ENCODE results near the gene MIB1. TPM values are rescaled to one million over a fixed set of nuclear protein-coding genes. Genes with fewer than 3 reads are reported as not detected.

Gene MIB1
- total and polyA plus RNA-seq, 2 donors (not counting 1 experiment from before 2014, with no cell fraction given), result 1.8 to 25.5 TPM

- Mint-ChIP-seq H3K27ac (no peak overlapping the region), H3K27me3 (no peaks in the 10 kb centered on the region), H3K9me3 (ENCODE audit: insufficient read depth) (no peaks in the 10 kb centered on the region), H3K4me1 (peaks cover 8% of the 10 kb centered on the region), H3K4me3 (no peak overlapping the region)
- Histone ChIP-seq H3K79me2 (ENCODE audit: control insufficient read depth, insufficient read depth, low read length) (peaks cover 52% of the 10 kb centered on the region), H3K9ac (ENCODE audit: low read length) (no peak overlapping the region), H2AFZ (ENCODE audit: insufficient read depth, low read depth, low read length, poor library complexity, severe bottlenecking) (no peak overlapping the region), H3K27ac (ENCODE audit: low read length in 2 of 2) (no peak overlapping the region), H3K36me3 (replicated peaks in 1 of 2; ENCODE audit: control extremely low read depth in 1 of 2, control insufficient read depth in 1 of 2, extremely low read depth in 1 of 2, insufficient read depth in 2 of 2, low read length in 1 of 2) (no peaks in the 10 kb centered on the region), H3K4me1 (ENCODE audit: control insufficient read depth in 2 of 2, insufficient read depth in 2 of 2, low read length in 2 of 2) (peaks cover 0 to 3% of the 10 kb centered on the region in 2 donors), H4K20me1 (ENCODE audit: control insufficient read depth, insufficient read depth, low read length, poor library complexity, severe bottlenecking) (no peaks in the 10 kb centered on the region), H3K4me2 (replicated peaks; ENCODE audit: low read depth, low read length, poor library complexity, severe bottlenecking) (no peak overlapping the region), H3K9me3 (ENCODE audit: control extremely low read depth in 1 of 3, control insufficient read depth in 2 of 3, insufficient read depth in 1 of 3, low read length in 2 of 3) (no peaks in the 10 kb centered on the region), H3K27me3 (replicated peaks in 1 of 4; ENCODE audit: control extremely low read depth in 1 of 4, control insufficient read depth in 3 of 4, insufficient read depth in 4 of 4, low read length in 3 of 4) (no peaks in the 10 kb centered on the region), H3K4me3 (ENCODE audit: control extremely low read depth in 1 of 5, extremely low read depth in 1 of 5, insufficient read depth in 1 of 5, low read depth in 2 of 5, low read length in 4 of 5) (no peak overlapping the region)
- intact Hi-C loops (cut with micrococcal nuclease), result loop anchor here (5.0 kb wide), 1 partner anchor 49 kb away; no protein-coding TSS in a partner anchor
- WGBS (ENCODE audit: insufficient coverage), result 94% methylated on average over 3 of the region's 3 CpGs
- DNase-seq (no peak), ATAC-seq (ENCODE audit: low read depth) (no peak)
- POLR2A ChIA-PET, result no interaction called here
- no peak for TF ChIP-seq CTCF (IDR thresholded peaks at IDR 0.05)
- no peak for TF ChIP-seq EZH2 (IDR thresholded peaks at IDR 0.05; ENCODE audit: borderline replicate concordance, insufficient read depth, low read depth, low read length, poor library complexity, severe bottlenecking)
- CTCF ChIA-PET, result no interaction called here
Observed at GRCh38 chr18:21757833-21758232, 17.2 kb downstream of the MIB1 start.

GRCh38 chr18:21759836-21760235, 19.2 kb downstream of the MIB1 start:
- no peaks in the 10 kb centered on the region for H3K27me3 ChIP-seq (replicated peaks in 1 of 4; ENCODE audit: control extremely low read depth in 1 of 4, control insufficient read depth in 3 of 4, insufficient read depth in 4 of 4, low read length in 3 of 4)
- DNase-seq, result no peak
- H3K27ac Mint-ChIP-seq, result no peak overlapping the region
- no peak overlapping the region for H3K4me2 ChIP-seq (replicated peaks; ENCODE audit: low read depth, low read length, poor library complexity, severe bottlenecking)
- WGBS (ENCODE audit: insufficient coverage), result no CpG with 5 or more reads among the region's 2 CpGs
- intact Hi-C loops (cut with micrococcal nuclease), result loop anchor here (5.0 kb wide), 1 partner anchor 47 kb away; no protein-coding TSS in a partner anchor
- ATAC-seq (ENCODE audit: low read depth), result no peak
- H3K9me3 Mint-ChIP-seq (ENCODE audit: insufficient read depth), result no peaks in the 10 kb centered on the region
- H3K27me3 Mint-ChIP-seq, result no peaks in the 10 kb centered on the region
- H3K79me2 ChIP-seq (ENCODE audit: control insufficient read depth, insufficient read depth, low read length), result peaks cover 47% of the 10 kb centered on the region
- H3K4me3 Mint-ChIP-seq, result no peak overlapping the region
- peaks cover 0 to 3% of the 10 kb centered on the region in 2 donors for H3K4me1 ChIP-seq (ENCODE audit: control insufficient read depth in 2 of 2, insufficient read depth in 2 of 2, low read length in 2 of 2)
- H3K36me3 ChIP-seq (replicated peaks in 1 of 2; ENCODE audit: control extremely low read depth in 1 of 2, control insufficient read depth in 1 of 2, extremely low read depth in 1 of 2, insufficient read depth in 2 of 2, low read length in 1 of 2), result no peaks in the 10 kb centered on the region
- no peak overlapping the region for H2AFZ ChIP-seq (ENCODE audit: insufficient read depth, low read depth, low read length, poor library complexity, severe bottlenecking)
- POLR2A ChIA-PET, result no interaction called here
- H3K27ac ChIP-seq (ENCODE audit: low read length in 2 of 2), result no peak overlapping the region
- TF ChIP-seq CTCF (IDR thresholded peaks at IDR 0.05) (no peak), EZH2 (IDR thresholded peaks at IDR 0.05; ENCODE audit: borderline replicate concordance, insufficient read depth, low read depth, low read length, poor library complexity, severe bottlenecking) (no peak)
- no peaks in the 10 kb centered on the region for H3K9me3 ChIP-seq (ENCODE audit: control extremely low read depth in 1 of 3, control insufficient read depth in 2 of 3, insufficient read depth in 1 of 3, low read length in 2 of 3)
- H4K20me1 ChIP-seq (ENCODE audit: control insufficient read depth, insufficient read depth, low read length, poor library complexity, severe bottlenecking), result no peaks in the 10 kb centered on the region
- peaks cover 10% of the 10 kb centered on the region for H3K4me1 Mint-ChIP-seq
- CTCF ChIA-PET, result no interaction called here
- H3K9ac ChIP-seq (ENCODE audit: low read length), result no peak overlapping the region
- no peak overlapping the region for H3K4me3 ChIP-seq (ENCODE audit: control extremely low read depth in 1 of 5, extremely low read depth in 1 of 5, insufficient read depth in 1 of 5, low read depth in 2 of 5, low read length in 4 of 5)
